ENCODE data around the gene PLB1.
"Not testable (repeated sequence)": the region's sequence is repeated elsewhere in the genome, so short reads cannot be mapped to it uniquely, and the experiment has no call there.

Gene PLB1

GRCh38 chr2:28469947-28470535, 25.8 kb upstream of the PLB1 start:
- DNase-seq (ENCODE audit: low spot score), result no peak

GRCh38 chr2:28470759-28471158, 25.1 kb upstream of the PLB1 start:
- DNase-seq (ENCODE audit: low spot score), result no peak

- DNase-seq (ENCODE audit: low spot score), result no peak
Measured at GRCh38 chr2:28471214-28471613, 24.6 kb upstream of the PLB1 start.

GRCh38 chr2:28471701-28472236, 24.1 kb upstream of the PLB1 start:
- no peak for DNase-seq (ENCODE audit: low spot score)

GRCh38 chr2:28472641-28473040, 23.2 kb upstream of the PLB1 start:
- not testable (repeated sequence) for DNase-seq (ENCODE audit: low spot score)

- no peak for DNase-seq (ENCODE audit: low spot score)
Measured at GRCh38 chr2:28475088-28475595, 20.7 kb upstream of the PLB1 start.

- no peak for DNase-seq (ENCODE audit: low spot score)
Measured at GRCh38 chr2:28477087-28477486, 18.8 kb upstream of the PLB1 start.

GRCh38 chr2:28477645-28478044, 18.2 kb upstream of the PLB1 start:
- no peak for DNase-seq (ENCODE audit: low spot score)

GRCh38 chr2:28480403-28481049, 15.3 kb upstream of the PLB1 start:
- no peak for DNase-seq (ENCODE audit: low spot score)

- DNase-seq (ENCODE audit: low spot score), result no peak
Measured at GRCh38 chr2:28481905-28482304, 14.0 kb upstream of the PLB1 start.

GRCh38 chr2:28484835-28485234, 11.0 kb upstream of the PLB1 start:
- no peak for DNase-seq (ENCODE audit: low spot score)

- DNase-seq (ENCODE audit: low spot score), result no peak
Measured at GRCh38 chr2:28486526-28486925, 9.3 kb upstream of the PLB1 start.

GRCh38 chr2:28487258-28487657, 8.6 kb upstream of the PLB1 start:
- no peak for DNase-seq (ENCODE audit: low spot score)

- no peak for DNase-seq (ENCODE audit: low spot score)
Measured at GRCh38 chr2:28488083-28488830, 7.6 kb upstream of the PLB1 start.

GRCh38 chr2:28488858-28489575, 6.8 kb upstream of the PLB1 start:
- DNase-seq (ENCODE audit: low spot score), result no peak

- no peak for DNase-seq (ENCODE audit: low spot score)
Measured at GRCh38 chr2:28490558-28490957, 5.3 kb upstream of the PLB1 start.

GRCh38 chr2:28492282-28492681, 3.6 kb upstream of the PLB1 start:
- no peak for DNase-seq (ENCODE audit: low spot score)

- no peak for DNase-seq (ENCODE audit: low spot score)
Measured at GRCh38 chr2:28493636-28494035, 2.2 kb upstream of the PLB1 start.

- no peak for DNase-seq (ENCODE audit: low spot score)
Measured at GRCh38 chr2:28496781-28497180, 921 bp downstream of the PLB1 start.

GRCh38 chr2:28497206-28497605, 1.3 kb downstream of the PLB1 start:
- DNase-seq (ENCODE audit: low spot score), result no peak

GRCh38 chr2:28499282-28499681, 3.4 kb downstream of the PLB1 start:
- DNase-seq (ENCODE audit: low spot score), result no peak

GRCh38 chr2:28505361-28505760, 9.5 kb downstream of the PLB1 start:
- DNase-seq (ENCODE audit: low spot score), result no peak

Measured in GM03348 (cell line).